DMS153 treated with DMSO at 0.1 percent for 48 hours (cell line): Measurements from ENCODE around the gene CLDN12.

Experiments
- DNase-seq: peaks from one replicate; lab custom pipeline; 2025; ENCODE audit not compliant: unreplicated experiment; lab: John Stamatoyannopoulos, UW

Gene CLDN12

DNA sequence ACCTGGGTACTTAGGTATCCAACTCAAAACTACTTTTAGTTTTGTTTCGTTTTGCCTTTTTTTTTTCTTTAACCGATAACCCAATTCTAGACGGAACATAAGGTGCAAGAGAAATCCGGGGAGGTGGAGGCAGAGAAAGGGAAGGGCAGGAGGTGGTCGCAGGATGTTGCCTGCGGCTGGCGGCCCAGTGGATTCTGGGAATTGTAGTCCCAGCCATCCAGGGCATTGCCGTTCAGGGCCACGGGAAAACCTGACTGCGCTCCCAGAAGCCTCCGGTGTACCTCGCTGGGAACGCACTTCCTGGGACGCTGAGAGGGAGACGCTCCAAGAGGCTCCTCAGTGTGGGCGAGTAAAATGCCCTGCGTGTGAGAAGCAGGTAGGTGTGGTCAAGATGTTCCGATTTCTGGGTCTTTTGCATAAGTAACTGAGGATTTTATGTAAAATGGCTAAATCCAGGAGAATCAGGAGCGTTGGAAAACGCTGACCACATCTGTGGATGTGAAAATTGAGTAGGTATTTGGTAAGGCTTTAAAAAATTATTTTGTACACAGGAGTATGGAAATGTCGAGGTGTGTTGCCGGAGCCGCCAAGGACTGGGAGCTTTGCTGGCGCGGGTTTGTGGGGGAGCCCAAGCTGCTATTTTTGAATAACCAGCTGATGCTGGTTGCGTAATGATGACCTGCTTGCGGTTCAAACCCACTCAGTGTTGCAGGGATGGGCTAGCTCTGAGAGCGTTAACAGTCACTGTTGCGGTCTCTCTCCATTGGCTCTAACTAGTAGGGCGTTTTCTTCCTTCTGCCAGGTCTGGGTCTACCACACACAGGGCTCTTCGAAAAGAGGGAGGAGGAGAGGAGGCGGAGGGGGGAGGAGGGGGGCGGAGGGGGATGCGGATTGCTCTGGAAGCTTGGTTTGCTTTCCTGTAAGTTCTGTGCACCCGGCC, at the start of gene CLDN12:
CLDN12 (plus strand) TSS at position 288 of the 940 bp plus-strand sequence. CDS start 9,216 bp downstream, outside the sequence.
- peak; percentile 86 for DNase-seq

DNA sequence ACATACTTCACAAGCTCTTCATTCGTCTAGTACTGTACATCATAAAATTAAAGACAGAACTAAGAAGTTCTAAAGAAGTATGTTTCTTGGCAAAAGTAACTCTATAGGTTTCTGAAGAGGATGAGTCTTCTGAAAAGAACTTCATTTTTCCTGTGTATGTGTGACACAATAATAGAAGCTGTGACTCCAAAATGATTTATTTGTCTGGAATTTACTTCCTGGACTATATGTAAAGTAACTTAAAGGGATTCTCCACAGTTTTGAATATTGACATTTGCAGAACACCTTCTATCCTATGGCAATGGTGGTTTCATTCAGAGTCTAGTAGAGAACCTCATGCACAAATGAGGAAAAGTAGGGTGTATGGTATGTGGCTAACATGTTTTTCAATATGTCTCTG, 19.8 kb upstream of the CLDN12 start:
- DNase-seq: no peak

DNA sequence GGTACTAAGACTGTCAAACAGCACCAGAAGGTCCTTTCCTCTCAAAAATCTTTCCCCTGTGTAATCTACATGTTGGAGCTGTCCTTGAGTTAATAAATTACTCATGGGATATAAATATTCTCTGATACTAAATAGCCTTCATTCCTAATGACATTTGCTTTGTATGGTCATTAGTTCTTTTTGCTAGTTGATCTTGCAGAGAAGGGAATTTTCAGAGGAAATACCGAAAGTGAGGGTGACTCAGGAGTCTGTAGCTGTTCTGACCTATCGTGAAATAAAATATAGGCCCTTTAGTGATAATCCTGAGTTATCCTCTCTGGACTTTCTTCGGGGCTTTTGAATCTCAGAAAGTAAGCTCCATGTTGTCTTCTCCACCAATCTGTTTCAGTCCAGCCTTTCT, 19.4 kb upstream of the CLDN12 start:
- DNase-seq: no peak

DNA sequence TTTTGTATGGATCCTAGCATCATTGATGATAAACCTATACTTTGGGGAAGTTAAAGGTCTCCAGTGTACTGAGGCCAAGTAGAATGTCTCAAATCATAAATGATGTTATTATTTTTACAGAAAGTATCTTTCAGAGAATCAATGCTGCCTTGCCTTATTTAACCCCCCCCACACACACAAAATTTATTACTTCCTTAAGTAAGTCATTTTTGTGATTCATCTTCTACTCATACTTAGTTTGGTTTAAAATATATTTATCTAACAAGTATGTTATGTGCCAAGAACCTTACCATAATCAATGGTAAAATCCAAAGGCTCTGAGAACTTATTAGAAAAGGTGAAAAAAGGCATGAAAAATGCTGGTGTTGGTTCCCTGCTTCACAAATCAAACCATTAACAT, 18.8 kb upstream of the CLDN12 start:
- no peak for DNase-seq

DNA sequence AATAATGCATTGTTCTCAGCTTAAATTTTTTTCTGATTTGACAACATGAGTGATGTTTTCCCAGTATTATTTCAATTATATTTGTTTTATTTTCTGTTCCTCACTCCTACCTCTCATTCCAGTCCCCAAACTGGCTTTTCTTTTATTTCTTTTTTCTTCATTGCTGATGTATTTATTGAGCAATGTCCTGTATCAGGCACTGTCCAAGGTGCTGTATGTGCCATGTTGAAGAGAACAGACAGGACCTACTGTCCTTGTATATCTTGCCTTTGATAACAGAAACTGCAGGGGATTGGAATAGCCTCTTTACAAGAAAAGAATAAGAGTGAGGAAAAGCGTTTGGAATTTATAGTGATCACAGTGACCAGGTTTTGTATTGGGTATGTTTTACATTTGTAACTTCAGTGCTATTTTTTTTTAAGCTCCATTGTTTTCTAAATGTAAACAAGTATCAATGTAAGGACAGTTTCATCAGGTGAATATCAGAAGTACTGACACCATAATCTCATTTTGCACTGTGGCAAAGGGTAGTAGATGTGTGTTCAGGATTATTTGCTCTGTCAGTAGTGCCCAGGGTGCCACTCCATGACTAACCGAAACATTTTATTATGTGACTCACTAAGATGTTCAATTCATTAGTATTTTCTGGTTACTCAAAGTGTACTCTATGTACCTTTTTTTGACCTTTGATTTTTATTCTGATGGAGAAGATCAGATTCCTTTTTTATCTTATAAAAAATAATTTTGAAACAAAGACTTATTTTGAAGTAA, 15.6 kb upstream of the CLDN12 start:
- no peak for DNase-seq

DNA sequence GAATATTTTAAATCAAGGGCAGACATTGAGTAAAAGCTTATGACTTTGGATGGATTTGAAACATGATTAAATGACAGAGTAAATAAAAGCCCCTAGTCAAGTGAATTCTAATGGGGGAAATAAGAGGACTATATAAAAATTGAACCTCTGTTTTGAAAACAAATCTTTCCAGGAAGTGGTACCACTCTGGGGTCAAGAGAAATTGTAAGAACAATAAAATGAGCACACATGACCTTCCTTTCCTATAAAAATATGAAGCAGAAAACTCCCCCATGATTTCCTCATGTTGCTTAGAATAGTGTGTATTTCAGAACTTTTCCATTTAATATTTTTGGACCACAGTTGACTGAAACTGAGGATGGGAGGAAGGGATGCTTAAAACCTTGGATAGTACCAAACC, 12.3 kb upstream of the CLDN12 start:
- DNase-seq: no peak

DNA sequence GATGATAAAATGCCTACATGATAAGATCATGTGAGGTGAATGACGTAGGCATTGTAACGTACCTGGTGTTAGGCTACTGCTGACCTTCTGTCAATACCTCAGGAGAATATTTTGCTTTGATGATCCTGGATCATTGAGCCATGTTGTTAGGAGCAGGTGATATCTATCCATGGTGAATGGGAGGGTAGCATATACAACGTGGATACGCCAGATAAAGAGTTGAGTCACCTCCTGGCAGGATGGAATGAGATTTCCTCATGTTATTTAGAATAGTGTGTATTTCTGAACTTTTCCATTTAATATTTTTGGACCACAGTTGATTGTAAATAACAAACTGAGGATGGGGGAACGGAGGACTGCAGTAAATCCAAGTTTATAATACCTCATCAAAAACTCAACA, 11.8 kb upstream of the CLDN12 start:
- DNase-seq: no peak

DNA sequence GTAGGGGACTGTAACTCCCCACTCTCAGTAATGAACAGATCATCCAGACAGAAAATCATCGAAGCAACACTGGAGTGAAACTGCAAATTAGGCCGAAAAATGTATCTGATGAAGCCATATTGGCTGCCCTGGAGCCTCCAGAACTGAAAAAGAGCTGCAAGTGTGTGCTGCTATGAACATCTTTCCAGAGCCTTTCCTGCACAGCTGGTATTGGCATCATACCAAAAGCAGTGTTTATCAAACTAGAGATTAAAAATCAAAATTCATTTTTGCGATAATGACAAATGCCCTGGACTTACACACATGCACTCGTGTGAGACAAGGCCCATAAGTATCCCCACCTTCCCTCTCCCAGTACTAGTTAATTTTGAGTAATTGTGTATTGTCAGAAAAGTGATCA, 6.8 kb upstream of the CLDN12 start:
- no peak for DNase-seq

DNA sequence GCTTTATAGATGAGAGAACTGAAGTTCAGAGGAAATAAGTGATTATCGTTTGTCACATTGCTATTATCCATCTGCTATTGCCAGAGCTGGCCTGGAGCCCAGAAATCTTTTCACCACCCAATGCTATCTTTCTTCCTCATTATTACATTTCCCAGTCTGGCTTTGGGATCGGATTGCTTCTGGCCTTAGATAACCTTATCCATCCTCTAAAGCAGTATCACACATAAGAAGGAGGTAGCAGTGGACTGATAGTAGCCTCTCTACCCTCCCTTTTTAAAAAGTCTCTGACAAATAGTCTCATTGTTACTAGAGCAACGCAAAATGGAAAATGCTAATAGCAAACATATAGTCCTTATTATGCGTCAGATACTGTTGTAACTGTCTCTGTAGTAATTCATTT, 1.3 kb upstream of the CLDN12 start:
- peak; percentile 87 for DNase-seq

DNA sequence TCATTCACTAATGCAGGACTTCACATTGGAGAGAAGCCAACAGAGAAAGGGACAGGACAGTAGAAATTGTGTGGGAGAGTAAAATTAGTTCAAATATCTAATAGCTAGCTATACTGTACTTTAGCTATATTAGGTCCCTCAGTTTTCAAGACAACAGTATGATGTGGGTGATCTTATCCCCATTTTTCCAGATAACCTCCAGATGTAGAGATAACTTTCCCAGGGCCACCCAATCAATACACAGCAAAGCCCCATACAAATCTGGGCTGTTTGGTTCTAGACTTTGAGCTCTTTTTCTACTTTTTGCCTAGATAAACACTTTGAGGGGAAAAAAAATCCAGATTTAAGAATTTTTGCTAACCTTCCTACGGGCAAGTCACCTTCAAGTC, 482 bp upstream of the CLDN12 start:
- no peak for DNase-seq

DNA sequence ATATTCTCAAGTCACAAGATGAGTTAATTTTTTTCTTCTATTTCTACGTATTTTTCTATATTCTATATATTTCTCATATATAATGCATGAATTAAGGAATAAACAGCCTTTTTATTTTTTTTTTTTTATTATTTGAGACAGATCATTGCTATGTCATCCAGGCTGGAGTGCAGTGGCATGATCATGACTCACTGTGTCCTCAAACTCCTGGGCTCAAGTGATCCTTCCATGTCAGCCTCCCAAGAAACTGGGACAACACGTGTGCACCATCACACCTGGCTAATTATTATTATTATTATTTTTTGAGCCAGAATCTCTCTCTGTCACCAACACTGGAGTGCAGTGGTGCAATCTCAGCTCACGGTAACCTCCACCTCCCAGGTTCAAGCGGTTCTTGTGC, 1.5 kb downstream of the CLDN12 start:
- no peak for DNase-seq

DNA sequence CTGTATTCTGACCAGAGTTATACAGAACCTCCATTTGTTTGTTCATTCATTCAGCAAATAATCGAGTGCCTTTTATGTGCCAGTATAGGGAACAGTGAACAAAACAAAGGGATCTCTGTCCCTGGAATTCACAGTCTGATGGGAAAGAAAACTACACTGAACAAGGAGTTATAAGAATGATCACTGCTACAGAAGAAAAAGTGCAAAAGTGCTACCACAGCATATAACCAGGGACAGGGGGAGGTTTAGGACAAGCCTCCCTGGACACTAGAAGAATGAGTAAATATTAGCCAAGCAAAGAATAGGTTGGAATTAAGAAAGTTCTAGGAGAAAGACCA, 4.2 kb downstream of the CLDN12 start:
- DNase-seq: no peak

DNA sequence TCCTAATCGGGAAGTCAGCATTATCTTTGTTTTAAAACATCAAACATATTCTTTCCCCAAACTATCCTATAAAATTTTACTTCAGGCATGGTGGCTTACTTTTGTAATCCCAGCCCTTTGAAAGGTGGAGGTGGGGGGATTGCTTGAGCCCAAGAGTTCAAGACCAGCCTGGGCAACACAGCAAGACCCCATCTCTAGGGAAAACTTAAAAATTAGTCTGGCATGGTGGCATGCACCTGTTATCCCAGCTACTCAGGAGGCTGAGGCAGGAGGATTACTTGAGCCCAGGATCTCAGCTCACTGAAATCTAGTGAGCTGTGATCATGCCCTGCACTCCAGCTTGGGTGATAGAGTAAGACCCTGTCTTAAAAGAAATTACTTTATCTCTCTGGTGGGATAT, 4.9 kb downstream of the CLDN12 start:
- DNase-seq: no peak

DNA sequence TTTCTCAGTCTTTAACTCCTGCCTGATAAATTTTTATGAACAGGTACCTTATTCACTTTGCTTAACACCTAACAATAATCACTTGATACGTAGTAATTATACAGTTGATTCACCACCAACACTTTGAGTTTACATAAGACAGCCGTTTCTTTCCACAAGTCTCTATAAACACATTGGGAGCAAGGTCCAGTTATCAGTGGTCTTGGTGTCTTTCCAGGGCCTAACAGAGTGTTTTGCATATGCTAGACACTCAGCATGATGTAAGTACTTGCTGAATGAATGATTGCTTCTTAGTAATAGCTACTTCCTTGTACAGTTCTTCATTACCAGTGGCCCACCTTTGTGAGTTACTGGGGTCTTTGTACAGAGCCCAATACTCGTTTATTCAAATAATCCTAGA, 6.4 kb downstream of the CLDN12 start:
- no peak for DNase-seq

DNA sequence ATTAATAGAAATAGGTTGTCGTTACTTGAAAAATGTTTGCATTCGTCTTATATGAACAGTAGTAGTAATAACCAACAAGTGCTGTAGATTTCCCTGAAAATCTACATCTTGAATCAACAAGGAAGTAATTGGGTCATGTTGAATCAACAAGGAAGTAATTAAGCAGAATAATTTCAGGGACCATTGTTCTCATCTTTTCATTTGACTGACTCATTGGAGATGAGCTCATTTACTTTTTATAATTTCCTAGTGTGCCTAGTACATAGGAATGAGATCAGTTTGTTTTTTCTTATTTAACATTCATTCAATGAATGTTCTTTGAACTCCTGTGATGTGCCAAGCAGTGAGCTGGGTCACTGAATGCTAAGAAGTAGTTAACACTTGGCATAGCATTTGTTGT, 8.2 kb downstream of the CLDN12 start:
- DNase-seq: peak; percentile 43

DNA sequence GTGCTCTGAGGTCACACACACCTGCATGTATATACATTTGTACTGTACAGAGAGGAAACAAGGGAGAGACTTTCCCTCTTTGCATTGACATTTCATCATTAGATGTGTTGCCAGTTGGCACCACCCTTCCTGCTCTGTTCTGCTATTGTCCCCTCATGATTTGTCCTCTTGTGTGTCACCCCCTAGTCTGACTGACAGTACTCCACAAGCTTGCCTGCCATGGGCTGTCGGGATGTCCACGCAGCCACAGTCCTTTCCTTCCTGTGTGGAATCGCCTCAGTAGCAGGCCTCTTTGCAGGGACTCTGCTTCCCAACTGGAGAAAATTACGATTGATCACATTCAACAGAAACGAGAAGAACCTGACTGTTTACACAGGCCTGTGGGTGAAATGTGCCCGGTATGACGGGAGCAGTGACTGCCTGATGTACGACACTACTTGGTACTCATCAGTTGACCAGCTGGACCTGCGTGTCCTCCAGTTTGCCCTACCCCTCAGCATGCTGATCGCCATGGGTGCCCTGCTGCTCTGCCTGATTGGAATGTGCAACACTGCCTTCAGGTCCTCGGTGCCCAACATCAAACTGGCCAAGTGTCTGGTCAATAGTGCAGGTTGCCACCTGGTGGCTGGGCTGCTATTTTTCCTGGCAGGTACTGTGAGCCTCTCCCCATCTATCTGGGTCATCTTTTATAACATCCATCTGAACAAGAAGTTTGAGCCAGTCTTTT, 9.4 kb downstream of the CLDN12 start:
- DNase-seq: peak; percentile 26

DNA sequence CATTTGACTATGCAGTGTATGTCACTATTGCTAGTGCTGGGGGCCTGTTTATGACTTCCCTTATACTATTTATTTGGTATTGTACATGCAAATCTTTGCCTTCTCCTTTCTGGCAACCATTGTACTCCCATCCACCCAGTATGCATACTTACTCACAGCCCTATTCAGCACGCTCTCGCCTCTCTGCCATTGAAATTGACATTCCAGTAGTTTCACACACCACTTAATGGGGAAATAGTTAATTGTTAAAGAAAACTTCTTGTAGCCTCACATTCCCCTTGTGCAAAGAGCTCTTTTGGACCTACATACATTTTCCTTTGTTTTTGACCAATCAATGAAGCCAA, 9.9 kb downstream of the CLDN12 start:
- DNase-seq: no peak

DNA sequence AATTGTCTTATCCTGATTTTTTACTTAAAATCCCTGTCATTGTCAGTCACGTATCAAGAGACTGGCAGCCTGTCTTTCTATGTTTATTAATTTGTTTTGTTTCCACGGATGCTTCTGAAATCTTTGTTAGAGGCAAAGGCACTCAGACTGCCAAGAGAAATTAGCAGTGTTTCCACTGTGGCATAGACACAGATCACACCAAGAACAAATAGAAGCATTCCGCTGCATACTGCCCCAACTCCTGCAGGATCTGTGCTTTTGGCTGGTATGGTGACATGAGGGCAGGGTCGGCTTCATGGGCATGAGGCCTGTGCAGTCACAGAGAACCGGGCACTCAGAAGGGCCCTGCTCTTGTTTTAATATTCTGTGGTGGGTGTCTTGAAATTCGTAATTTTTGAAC, 18.4 kb downstream of the CLDN12 start:
- no peak for DNase-seq

DNA sequence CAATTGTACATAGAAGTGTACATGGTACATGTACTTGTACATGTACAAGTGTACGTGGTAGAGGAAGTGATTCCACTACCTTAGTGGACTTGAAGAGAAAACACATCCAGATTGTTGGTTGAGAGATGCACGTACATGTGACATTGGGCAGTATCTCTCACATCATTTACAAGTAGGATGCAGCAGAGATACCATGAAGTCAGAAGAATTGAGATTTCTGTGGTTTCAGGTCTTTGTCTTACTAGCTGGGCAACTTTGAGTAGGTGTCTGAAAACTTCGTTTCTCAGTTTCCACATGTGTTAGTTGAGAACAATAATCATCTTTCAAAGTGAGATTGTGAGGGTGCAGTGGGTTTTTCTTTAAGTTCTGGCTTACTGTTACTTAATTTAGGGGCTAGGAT, 21.5 kb downstream of the CLDN12 start:
- no peak for DNase-seq

DNA sequence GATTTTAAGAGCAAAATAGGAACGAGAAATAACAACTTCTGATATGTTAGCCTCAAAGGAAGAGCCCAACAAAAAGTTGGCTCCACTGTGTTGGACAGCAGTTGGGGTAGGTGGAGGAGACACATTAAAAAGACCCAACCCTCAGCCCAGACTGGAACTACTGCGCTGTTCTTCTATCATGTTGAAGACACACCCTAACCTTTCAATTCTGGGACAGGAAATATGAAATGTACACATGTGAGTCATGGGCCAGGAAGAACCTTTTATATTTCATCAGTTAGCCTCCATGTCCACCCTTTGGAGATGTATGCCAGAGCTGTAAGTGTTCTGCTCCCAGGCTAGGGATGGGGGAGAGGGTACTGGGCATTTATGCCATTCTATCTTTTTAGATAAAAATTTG, 22.1 kb downstream of the CLDN12 start:
- no peak for DNase-seq

DNA sequence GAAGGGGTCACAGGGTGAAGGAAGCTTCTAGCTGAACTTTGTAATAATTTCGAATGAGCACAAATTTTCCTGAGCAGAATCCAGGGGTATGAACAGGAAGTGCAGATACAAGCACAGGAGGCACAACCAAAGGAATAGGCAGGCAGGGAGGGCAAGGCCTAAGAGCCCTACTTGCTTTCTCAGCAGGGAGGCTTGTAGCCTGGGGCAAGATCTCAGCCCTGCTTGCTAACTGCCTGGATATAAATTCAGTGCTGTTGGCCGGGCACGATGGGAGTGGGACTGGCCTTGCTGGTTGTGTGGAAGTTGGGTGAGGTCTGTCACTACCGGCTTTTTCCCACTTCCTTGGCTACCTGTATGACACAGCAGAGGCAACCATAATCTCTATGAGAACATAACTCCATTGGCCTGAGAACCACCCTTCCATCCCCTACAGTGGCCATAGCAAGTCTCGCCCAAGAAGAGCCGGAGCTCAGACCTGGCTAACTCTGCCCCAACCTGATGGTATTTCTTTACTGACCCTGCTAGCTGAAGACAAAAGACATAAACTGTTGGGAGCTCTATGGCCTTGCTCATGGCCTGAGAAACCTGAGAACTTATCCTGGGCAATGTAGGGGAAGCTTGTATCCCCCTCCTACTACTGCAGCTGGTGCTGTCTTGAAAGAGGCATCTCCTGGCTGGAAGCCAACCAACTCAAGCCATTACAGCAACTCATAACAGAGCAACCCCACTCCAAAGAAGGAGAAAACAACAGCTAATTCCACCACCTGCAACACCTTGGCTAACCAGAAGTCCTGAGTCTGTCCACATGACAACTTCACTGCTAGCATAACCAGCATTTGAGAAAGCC, 27.6 kb downstream of the CLDN12 start:
- DNase-seq: no peak
